ENCODE measurements around the gene GSK3B. TPM values are rescaled to one million over a fixed set of nuclear protein-coding genes. Genes with fewer than 3 reads are reported as not detected.

The GSK3B gene
- 60.4 TPM for polyA plus RNA-seq (2013, experiment 1 of 2)
- polyA plus RNA-seq (2013, experiment 2 of 2), result 48.9 TPM

DNA sequence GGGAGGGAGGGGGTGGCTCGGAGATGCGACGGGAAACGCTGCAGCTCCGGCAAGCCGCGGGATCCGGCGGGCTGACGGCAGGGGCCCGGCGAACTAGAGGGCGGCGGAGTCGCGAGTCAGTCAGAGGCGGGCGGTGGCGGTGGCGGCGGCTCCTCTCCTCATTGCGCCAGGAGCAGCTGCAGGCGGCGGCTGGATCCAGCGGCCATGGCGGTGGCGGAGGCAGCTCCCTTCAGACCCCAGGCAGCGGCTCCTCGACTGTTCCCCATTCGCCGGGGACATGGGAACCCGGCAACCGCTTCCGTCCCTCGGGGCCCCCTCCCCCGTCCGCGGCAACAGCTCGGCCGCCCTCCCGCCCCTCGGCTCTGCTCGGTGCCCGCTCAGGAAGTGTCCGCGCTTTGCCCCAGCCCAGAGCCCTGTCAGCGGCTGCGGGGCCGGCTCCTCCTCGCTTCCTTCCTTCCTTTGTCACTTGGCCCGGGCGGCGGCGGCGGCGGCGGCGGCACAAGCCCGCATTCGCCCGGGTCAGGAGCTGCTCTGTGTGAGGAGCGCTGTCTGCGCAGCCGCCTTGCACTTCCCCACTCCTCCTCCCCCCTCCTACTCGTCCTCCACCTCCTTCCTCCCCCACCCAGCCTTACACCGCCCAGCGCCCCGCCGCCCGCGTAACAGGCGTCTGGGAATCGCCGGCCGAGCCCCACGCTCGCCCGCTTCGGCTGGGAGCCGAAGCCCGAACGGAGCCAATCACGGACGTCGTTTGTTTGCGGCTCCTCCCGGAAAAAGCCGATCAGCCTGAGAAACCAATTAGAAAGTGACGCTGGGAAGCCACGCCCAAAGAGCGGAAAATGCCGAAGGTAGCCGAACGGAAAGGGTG lies at the start of gene GSK3B:
TSS of gene GSK3B (minus strand) at position 537 of the 865 bp plus-strand sequence. CDS start 1,013 bp downstream, outside the sequence.
- Histone ChIP-seq H3K9me3 (ENCODE audit: control insufficient read depth, low read length) (no peaks in the 10 kb centered on the region), H3K4me3 (ENCODE audit: extremely low read depth, insufficient read depth, low read length, poor library complexity, severe bottlenecking) (peak within 1 kb of the TSS; percentile 83), H3K36me3 (ENCODE audit: control insufficient read depth, insufficient read depth, low read length) (peaks cover 16% of the 10 kb centered on the region), H3K4me1 (ENCODE audit: control insufficient read depth, insufficient read depth, low read length, poor library complexity, severe bottlenecking) (peaks cover 2% of the 10 kb centered on the region), H3K27ac (ENCODE audit: low read depth, low read length, severe bottlenecking) (peak within 1 kb of the TSS; percentile 100)
- WGBS, 2 experiments (ENCODE audit: insufficient coverage in 2 of 2), result 0% methylated on average over 65 to 69 of the region's 94 CpGs

DNA sequence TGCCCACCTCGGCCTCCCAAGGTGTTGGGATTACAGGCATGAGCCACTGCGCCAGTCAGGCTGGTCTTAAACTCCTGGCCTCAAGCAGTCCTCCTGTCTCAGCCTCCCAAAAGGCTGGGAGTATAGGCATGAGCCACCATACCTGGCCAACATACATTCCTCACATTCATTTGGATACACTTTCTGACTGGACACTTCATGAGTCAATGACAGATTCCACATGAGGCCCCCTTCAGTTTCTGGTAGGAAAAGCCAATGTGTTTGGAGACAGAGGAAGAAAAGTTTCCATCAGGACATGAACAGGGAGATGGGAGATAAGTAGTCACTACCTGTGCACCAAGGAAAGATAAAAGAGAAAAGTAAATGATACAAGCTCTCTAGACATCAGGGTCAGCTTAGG lies 49.4 kb upstream of the GSK3B start:
- Histone ChIP-seq H3K4me1 (ENCODE audit: control insufficient read depth, insufficient read depth, low read length, poor library complexity, severe bottlenecking) (peaks cover 20% of the 10 kb centered on the region), H3K9me3 (ENCODE audit: control insufficient read depth, low read length) (no peaks in the 10 kb centered on the region), H3K27ac (ENCODE audit: low read depth, low read length, severe bottlenecking) (no peak overlapping the region), H3K4me3 (ENCODE audit: extremely low read depth, insufficient read depth, low read length, poor library complexity, severe bottlenecking) (no peak overlapping the region), H3K36me3 (ENCODE audit: control insufficient read depth, insufficient read depth, low read length) (no peaks in the 10 kb centered on the region)
- 87 to 100% methylated on average over 2 of the region's 2 CpGs for WGBS, 2 experiments (ENCODE audit: insufficient coverage in 2 of 2)

DNA sequence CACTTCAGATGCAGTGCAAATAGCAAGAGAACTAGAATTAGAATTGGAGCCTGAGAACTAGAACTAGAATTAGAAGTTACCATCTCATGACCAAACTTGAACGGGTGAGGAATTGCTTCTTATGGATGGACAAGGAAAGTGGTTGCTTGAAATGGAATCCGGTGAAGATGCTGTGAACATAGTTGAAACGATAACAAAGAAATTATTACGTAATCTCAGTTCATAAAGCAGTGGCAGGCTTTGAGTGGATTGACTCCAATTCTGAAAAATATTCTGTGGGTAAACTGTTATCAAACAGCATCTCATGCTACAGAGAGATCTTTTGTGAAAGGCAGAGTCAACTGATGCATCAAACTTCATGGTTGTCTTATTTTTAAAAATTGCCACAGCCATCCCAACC lies 48.0 kb upstream of the GSK3B start:
- peaks cover 15% of the 10 kb centered on the region for H3K4me1 ChIP-seq (ENCODE audit: control insufficient read depth, insufficient read depth, low read length, poor library complexity, severe bottlenecking)
- WGBS, 2 experiments (ENCODE audit: insufficient coverage in 2 of 2), result 96 to 98% methylated on average over 4 of the region's 4 CpGs
- H3K27ac ChIP-seq (ENCODE audit: low read depth, low read length, severe bottlenecking), result no peak overlapping the region
- H3K36me3 ChIP-seq (ENCODE audit: control insufficient read depth, insufficient read depth, low read length), result no peaks in the 10 kb centered on the region
- H3K9me3 ChIP-seq (ENCODE audit: control insufficient read depth, low read length), result no peaks in the 10 kb centered on the region
- H3K4me3 ChIP-seq (ENCODE audit: extremely low read depth, insufficient read depth, low read length, poor library complexity, severe bottlenecking), result no peak overlapping the region

DNA sequence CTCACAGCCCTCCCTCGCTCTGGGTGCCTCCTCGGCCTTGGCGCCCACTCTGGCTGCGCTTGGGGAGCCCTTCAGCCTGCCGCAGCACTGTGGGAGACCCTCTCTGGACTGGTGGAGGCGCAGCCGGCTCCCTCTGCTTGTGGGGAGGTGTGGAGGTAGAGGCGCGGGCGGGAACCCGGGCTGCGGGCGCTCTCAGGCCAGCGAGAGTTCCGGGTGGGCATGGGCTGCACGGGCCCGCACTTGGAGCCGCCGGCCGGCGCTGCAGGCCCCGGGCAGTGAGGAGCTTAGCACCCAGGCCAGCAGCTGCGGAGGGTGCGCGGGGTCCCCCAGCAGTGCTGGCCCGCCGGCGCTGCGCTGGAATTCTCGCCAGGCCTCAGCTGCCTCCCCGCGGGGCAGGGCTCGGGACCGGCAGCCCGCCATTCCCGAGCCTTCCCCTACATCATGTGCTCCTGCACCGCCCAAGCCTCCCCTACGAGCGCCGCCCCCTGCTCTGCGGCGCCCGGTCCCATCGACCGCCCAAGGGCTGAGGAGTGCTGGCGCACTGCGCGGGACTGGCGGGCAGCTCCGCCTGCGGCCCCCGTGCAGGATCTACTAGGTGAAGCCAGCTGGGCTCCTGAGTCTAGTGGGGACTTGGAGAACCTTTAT lies 46.0 kb upstream of the GSK3B start:
- 92 to 94% methylated on average over 25 to 46 of the region's 52 CpGs for WGBS, 2 experiments (ENCODE audit: insufficient coverage in 2 of 2)
- Histone ChIP-seq H3K4me1 (ENCODE audit: control insufficient read depth, insufficient read depth, low read length, poor library complexity, severe bottlenecking) (peaks cover 12% of the 10 kb centered on the region), H3K9me3 (ENCODE audit: control insufficient read depth, low read length) (no peaks in the 10 kb centered on the region), H3K36me3 (ENCODE audit: control insufficient read depth, insufficient read depth, low read length) (no peaks in the 10 kb centered on the region), H3K4me3 (ENCODE audit: extremely low read depth, insufficient read depth, low read length, poor library complexity, severe bottlenecking) (no peak overlapping the region), H3K27ac (ENCODE audit: low read depth, low read length, severe bottlenecking) (no peak overlapping the region)

DNA sequence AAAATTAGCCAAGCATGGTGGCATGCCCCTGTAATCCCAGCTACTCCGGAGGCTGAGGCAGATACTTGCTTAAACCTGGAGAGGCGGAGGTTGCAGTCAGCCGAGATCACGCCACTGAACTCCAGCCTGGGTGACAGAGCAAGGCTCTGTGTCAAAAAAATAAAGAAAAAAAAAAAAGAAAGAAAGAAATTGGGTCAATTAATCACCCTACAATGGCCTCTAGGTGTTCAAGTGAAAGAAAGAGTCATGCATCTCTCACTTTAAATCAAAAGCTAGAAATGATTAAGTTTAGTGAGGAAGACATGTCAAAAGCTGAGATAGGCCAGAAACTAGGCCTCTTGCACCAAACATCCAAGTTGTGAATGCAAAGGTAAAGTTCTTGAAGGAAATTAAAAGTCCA lies 44.9 kb upstream of the GSK3B start:
- Histone ChIP-seq H3K4me1 (ENCODE audit: control insufficient read depth, insufficient read depth, low read length, poor library complexity, severe bottlenecking) (peaks cover 8% of the 10 kb centered on the region), H3K36me3 (ENCODE audit: control insufficient read depth, insufficient read depth, low read length) (no peaks in the 10 kb centered on the region), H3K4me3 (ENCODE audit: extremely low read depth, insufficient read depth, low read length, poor library complexity, severe bottlenecking) (no peak overlapping the region), H3K9me3 (ENCODE audit: control insufficient read depth, low read length) (no peaks in the 10 kb centered on the region), H3K27ac (ENCODE audit: low read depth, low read length, severe bottlenecking) (no peak overlapping the region)
- WGBS, 2 experiments (ENCODE audit: insufficient coverage in 2 of 2), result 95 to 100% methylated on average over 2 to 4 of the region's 4 CpGs

DNA sequence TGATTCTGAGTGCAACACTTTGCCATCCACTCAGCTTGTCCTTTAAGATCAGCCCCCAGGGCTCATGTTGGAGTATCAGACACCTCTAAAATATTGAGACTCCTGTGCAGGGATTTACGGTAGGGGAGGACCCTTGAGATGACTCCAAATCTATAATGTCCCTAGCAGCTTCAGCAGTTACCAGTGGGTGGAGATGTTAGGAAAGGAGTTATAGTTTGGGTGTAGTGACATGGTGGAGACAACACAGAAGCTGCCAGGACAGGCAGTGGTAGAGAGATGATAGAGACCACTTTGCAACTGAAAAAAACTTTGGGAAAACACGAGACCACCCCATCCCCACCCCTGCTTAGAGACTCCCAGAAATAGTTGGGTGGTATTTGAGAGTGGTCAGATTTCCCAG lies 43.3 kb upstream of the GSK3B start:
- Histone ChIP-seq H3K36me3 (ENCODE audit: control insufficient read depth, insufficient read depth, low read length) (no peaks in the 10 kb centered on the region), H3K4me3 (ENCODE audit: extremely low read depth, insufficient read depth, low read length, poor library complexity, severe bottlenecking) (no peak overlapping the region), H3K9me3 (ENCODE audit: control insufficient read depth, low read length) (no peaks in the 10 kb centered on the region), H3K27ac (ENCODE audit: low read depth, low read length, severe bottlenecking) (no peak overlapping the region), H3K4me1 (ENCODE audit: control insufficient read depth, insufficient read depth, low read length, poor library complexity, severe bottlenecking) (peaks cover 3% of the 10 kb centered on the region)
- 92% methylated on average over 1 of the region's 2 CpGs; no CpG with 5 or more reads in 1 of the 2 experiments for WGBS, 2 experiments (ENCODE audit: insufficient coverage in 2 of 2)

DNA sequence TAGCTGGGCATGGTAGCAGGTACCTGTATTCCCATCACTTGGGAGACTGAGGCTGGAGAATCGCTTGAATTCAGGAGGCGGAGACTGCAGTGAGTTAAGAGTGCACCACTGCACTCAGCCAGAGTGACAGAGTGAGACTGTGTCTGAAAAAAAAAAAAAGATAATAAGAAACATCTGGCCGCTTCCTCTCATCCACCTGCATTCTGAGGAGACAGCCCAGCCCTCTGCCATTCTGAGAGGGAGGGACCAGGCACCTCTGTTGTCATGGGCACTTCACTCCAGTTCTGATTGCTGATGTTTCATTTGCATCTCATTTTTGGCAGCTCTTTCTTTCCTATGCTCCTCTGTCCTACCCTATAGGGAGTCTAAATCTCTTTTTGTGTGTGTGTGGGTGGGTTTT lies 36.4 kb upstream of the GSK3B start:
- WGBS, 2 experiments (ENCODE audit: insufficient coverage in 2 of 2), result 86 to 96% methylated on average over 3 of the region's 3 CpGs
- Histone ChIP-seq H3K4me3 (ENCODE audit: extremely low read depth, insufficient read depth, low read length, poor library complexity, severe bottlenecking) (no peak overlapping the region), H3K27ac (ENCODE audit: low read depth, low read length, severe bottlenecking) (no peak overlapping the region), H3K4me1 (ENCODE audit: control insufficient read depth, insufficient read depth, low read length, poor library complexity, severe bottlenecking) (peaks cover 3% of the 10 kb centered on the region), H3K36me3 (ENCODE audit: control insufficient read depth, insufficient read depth, low read length) (no peaks in the 10 kb centered on the region), H3K9me3 (ENCODE audit: control insufficient read depth, low read length) (no peaks in the 10 kb centered on the region)

DNA sequence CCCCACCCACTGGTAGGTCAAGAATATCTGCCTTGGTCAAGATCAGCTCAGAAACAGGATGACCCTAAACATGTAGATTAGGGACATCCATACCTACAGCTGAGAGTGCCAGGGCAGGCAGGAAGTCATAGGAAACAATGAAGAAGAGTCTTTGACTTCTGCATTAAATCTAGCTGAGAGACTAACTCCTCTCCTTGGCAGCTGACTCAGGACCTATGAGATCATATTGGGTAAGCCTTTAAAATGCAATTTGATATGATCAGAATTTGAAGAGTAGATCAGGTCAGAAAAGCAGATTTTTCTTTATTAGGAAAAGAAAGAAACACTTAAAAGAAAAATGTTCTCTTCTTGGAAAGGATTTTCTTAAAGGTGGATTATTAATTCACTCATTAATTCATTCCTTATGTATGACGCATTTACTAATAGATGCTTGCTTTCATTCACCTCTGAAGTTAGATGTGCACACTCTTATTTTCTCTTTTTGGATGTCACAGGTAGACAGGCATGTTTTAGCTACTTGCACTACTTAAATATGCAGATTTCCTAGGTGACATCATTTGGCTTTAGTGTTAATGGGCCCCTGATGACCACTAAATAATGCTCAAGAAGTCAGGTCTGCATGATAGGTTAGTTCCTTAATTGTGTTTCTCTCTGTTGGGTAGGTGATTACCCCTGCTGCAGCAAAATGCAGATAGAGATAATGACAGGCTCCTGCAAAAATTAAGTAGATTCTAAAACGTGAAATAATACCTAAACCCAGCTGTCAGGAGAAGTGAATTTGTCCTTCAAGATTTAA lies 35.7 kb upstream of the GSK3B start:
- no peak overlapping the region for H3K27ac ChIP-seq (ENCODE audit: low read depth, low read length, severe bottlenecking)
- no peaks in the 10 kb centered on the region for H3K36me3 ChIP-seq (ENCODE audit: control insufficient read depth, insufficient read depth, low read length)
- no peak overlapping the region for H3K4me3 ChIP-seq (ENCODE audit: extremely low read depth, insufficient read depth, low read length, poor library complexity, severe bottlenecking)
- 67 to 89% methylated on average over 1 of the region's 2 CpGs for WGBS, 2 experiments (ENCODE audit: insufficient coverage in 2 of 2)
- no peaks in the 10 kb centered on the region for H3K9me3 ChIP-seq (ENCODE audit: control insufficient read depth, low read length)
- H3K4me1 ChIP-seq (ENCODE audit: control insufficient read depth, insufficient read depth, low read length, poor library complexity, severe bottlenecking), result no peaks in the 10 kb centered on the region

DNA sequence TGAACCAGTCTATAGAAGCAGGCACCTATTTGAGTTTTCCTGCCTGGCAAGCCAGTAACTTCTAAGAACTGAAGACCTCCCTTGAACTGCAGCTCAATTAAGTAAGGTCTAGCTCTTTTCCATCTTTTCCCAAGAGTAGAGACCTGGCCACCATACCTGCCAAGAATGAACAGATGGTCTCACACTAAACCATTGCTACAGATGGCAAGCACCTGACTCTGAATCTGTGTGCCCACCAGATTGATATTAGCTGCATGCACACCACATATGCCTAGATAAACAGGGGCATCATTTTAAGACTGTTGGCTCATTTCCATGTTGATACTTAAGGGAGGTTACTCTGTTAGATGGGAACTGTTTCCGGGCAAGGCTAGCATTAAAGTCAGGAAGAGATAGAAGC lies 34.8 kb upstream of the GSK3B start:
- no peak overlapping the region for H3K27ac ChIP-seq (ENCODE audit: low read depth, low read length, severe bottlenecking)
- no peaks in the 10 kb centered on the region for H3K9me3 ChIP-seq (ENCODE audit: control insufficient read depth, low read length)
- H3K4me1 ChIP-seq (ENCODE audit: control insufficient read depth, insufficient read depth, low read length, poor library complexity, severe bottlenecking), result no peaks in the 10 kb centered on the region
- H3K4me3 ChIP-seq (ENCODE audit: extremely low read depth, insufficient read depth, low read length, poor library complexity, severe bottlenecking), result no peak overlapping the region
- no peaks in the 10 kb centered on the region for H3K36me3 ChIP-seq (ENCODE audit: control insufficient read depth, insufficient read depth, low read length)
- 88 to 89% methylated on average over 1 of the region's 1 CpG for WGBS, 2 experiments (ENCODE audit: insufficient coverage in 2 of 2)

DNA sequence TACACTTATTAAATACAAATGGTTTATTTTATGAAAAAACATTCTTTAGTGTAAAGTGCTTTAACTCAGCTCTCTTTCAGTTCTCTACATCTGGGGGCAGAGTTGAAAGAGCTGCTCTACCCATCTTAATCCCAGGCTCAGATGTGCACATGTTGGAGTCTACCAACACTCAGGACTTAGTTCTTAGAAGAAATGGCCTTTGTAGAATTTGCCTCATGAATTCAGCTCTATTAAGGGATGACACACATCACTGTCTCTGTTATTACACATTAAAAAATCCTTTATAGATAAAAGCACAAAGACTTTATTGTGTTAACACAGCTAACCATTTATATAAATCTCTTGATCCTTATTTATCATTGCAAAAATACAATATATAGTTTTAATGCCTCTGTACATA lies 31.7 kb upstream of the GSK3B start:
- Histone ChIP-seq H3K4me3 (ENCODE audit: extremely low read depth, insufficient read depth, low read length, poor library complexity, severe bottlenecking) (no peak overlapping the region), H3K9me3 (ENCODE audit: control insufficient read depth, low read length) (no peaks in the 10 kb centered on the region), H3K4me1 (ENCODE audit: control insufficient read depth, insufficient read depth, low read length, poor library complexity, severe bottlenecking) (no peaks in the 10 kb centered on the region), H3K27ac (ENCODE audit: low read depth, low read length, severe bottlenecking) (no peak overlapping the region), H3K36me3 (ENCODE audit: control insufficient read depth, insufficient read depth, low read length) (no peaks in the 10 kb centered on the region)
